ENCODE measurements around the gene CLDND1. TPM values are rescaled to one million over a fixed set of nuclear protein-coding genes. Genes with fewer than 3 reads are reported as not detected.

The CLDND1 gene
- total RNA-seq, 1 donor from 2014 or later: 124 TPM

DNA sequence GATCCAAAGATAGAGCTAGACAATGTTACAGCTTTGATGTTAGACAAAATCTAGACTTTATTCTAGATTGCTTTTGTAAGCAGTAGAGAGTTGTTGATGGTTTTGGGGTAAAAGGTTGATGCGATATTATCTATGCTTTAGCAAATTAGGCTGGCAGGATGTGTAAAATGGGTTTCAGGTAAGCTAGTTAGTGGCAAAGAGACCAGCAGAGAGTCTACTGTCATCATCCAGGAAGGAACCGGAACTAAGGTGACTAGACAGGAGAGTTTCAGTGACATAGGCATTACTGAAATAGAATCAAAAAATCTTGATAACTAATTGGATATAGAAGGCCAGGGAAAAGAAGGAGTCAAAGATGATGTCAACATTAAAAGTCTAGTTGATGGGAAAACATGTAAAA lies 14.1 kb downstream of the CLDND1 start:
- H3K4me3 ChIP-seq (ENCODE audit: low read depth, low read length): no peak overlapping the region
- TF ChIP-seq, protein P1, sequence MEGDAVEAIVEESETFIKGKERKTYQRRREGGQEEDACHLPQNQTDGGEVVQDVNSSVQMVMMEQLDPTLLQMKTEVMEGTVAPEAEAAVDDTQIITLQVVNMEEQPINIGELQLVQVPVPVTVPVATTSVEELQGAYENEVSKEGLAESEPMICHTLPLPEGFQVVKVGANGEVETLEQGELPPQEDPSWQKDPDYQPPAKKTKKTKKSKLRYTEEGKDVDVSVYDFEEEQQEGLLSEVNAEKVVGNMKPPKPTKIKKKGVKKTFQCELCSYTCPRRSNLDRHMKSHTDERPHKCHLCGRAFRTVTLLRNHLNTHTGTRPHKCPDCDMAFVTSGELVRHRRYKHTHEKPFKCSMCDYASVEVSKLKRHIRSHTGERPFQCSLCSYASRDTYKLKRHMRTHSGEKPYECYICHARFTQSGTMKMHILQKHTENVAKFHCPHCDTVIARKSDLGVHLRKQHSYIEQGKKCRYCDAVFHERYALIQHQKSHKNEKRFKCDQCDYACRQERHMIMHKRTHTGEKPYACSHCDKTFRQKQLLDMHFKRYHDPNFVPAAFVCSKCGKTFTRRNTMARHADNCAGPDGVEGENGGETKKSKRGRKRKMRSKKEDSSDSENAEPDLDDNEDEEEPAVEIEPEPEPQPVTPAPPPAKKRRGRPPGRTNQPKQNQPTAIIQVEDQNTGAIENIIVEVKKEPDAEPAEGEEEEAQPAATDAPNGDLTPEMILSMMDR (IDR thresholded peaks at IDR 0.05; ENCODE audit: insufficient read depth, low read length, poor library complexity, severe bottlenecking): no peak
- H3K36me3 ChIP-seq (ENCODE audit: control insufficient read depth, insufficient read depth, low read length): no peaks in the 10 kb centered on the region
- DNase-seq (ENCODE audit: low read depth): no peak
- H3K27me3 ChIP-seq (ENCODE audit: control insufficient read depth, insufficient read depth, low read length): no peaks in the 10 kb centered on the region

DNA sequence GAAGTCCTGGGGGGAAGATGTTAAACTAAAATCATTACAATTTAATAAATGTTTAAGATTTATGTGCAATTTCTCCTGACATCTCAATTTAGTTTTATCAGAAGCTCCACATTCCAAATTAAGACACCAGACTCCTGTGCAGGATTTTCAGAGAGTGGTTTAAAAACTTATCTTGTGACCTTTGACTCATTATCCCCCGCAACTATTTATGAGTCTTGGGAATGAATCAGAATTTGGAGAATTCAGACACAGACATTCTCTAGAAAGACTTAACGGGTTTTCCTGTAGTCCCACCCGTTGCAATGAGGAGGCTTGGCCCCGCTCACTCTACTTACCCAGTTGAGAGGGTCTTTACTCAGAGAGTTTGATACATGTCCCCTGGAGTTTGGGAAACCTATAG lies 18.2 kb downstream of the CLDND1 start:
- H3K36me3 ChIP-seq (ENCODE audit: control insufficient read depth, insufficient read depth, low read length): no peaks in the 10 kb centered on the region
- H3K4me3 ChIP-seq (ENCODE audit: low read depth, low read length): no peak overlapping the region
- TF ChIP-seq, protein P1 (IDR thresholded peaks at IDR 0.05; ENCODE audit: insufficient read depth, low read length, poor library complexity, severe bottlenecking): no peak
- no peaks in the 10 kb centered on the region for H3K27me3 ChIP-seq (ENCODE audit: control insufficient read depth, insufficient read depth, low read length)
- no peak for DNase-seq (ENCODE audit: low read depth)

DNA sequence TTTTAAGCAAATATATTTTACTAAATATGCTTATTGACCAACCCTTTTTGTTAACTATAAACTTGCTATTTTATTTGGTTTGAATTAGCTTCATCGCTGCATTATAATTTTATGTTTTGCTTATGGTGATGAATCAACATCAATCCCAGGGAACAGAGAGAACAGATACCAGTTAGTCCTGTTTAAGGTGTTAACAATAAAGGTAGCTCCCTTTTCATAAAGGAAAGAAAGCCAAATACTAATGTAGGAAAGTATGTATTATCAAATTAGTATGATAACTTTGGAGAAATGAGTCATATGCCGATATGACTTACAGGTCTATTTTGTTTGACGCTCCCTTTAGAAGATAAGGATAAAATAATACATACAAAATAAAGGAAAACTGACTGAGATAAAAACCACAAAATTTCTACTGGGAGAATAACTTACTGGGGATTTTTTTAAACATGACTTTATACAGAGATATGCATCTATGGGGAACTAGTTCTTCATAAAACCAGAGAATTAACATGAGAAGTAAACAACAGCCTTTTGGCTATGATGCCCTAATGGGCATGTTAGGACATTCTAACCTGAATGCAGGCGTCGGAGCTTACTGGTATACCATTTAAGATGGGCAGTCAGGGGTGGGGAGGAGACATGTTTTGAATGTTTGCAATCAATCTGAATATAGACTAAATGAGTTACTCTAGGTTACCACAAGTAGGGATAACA lies 20.7 kb downstream of the CLDND1 start:
- TF ChIP-seq, protein P1 (IDR thresholded peaks at IDR 0.05; ENCODE audit: insufficient read depth, low read length, poor library complexity, severe bottlenecking): no peak
- Histone ChIP-seq H3K27me3 (ENCODE audit: control insufficient read depth, insufficient read depth, low read length) (no peaks in the 10 kb centered on the region), H3K4me3 (ENCODE audit: low read depth, low read length) (no peak overlapping the region), H3K36me3 (ENCODE audit: control insufficient read depth, insufficient read depth, low read length) (no peaks in the 10 kb centered on the region)
- DNase-seq (ENCODE audit: low read depth): no peak

DNA sequence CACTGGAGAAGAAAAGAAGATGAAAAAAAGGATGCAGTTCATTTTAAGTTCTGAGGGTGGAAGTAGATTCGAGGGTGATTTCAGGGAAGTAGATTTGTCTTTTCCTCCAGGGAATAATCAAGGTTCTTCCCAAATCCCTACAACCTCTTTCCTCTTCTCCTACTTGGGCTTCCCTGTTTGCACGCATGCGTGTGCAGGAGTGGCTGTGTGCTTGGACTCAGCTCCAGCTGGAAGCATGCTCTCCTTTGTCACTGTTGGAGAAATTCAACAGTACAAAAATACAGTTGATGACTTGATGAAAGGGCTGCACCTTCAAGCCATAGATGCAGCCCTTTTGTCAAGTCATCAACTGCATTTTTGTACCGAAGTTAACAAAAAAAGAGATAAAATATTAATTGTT lies 21.4 kb downstream of the CLDND1 start:
- DNase-seq (ENCODE audit: low read depth): no peak
- H3K27me3 ChIP-seq (ENCODE audit: control insufficient read depth, insufficient read depth, low read length): no peaks in the 10 kb centered on the region
- no peak overlapping the region for H3K4me3 ChIP-seq (ENCODE audit: low read depth, low read length)
- TF ChIP-seq, protein P1 (IDR thresholded peaks at IDR 0.05; ENCODE audit: insufficient read depth, low read length, poor library complexity, severe bottlenecking): no peak
- no peaks in the 10 kb centered on the region for H3K36me3 ChIP-seq (ENCODE audit: control insufficient read depth, insufficient read depth, low read length)

DNA sequence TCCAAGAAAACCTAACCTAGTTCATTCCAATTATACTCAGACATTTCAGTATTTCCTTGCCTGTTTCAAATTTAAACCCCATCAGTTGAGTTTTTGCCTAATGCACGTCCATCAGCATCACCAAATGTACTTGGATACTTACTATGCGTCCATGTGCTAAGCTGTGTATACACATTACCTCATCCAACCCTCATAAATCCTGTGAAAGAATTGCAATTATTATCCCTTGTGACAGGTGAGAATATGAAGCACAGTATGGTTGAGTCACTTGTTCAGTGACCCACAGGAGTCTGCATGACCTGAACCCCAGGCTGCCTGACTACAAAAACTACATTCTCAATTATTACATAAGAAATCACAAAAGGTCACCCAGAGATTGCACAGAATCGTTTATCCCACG lies 22.7 kb downstream of the CLDND1 start:
- no peak overlapping the region for H3K4me3 ChIP-seq (ENCODE audit: low read depth, low read length)
- DNase-seq (ENCODE audit: low read depth): no peak
- no peaks in the 10 kb centered on the region for H3K36me3 ChIP-seq (ENCODE audit: control insufficient read depth, insufficient read depth, low read length)
- H3K27me3 ChIP-seq (ENCODE audit: control insufficient read depth, insufficient read depth, low read length): no peaks in the 10 kb centered on the region
- TF ChIP-seq, protein P1 (IDR thresholded peaks at IDR 0.05; ENCODE audit: insufficient read depth, low read length, poor library complexity, severe bottlenecking): no peak

DNA sequence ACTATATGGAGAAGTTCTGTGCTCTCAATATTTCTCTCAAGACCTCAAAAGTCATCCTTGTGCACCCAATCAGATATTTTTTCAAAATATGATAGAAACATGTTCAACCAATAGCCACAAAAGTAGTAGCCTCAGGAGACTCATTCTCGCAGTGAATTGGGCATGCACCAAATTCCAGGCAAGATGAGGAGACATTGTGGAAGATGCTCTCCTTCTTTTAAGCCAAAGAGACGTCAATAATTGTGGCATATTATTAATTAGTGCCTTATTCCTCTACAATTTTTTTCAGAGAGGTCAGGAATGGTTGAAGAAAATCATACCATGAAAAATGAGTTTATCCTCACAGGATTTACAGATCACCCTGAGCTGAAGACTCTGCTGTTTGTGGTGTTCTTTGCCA lies 25.3 kb downstream of the CLDND1 start, which contains the start of gene OR5K2:
Gene OR5K2 (plus strand): TSS at position 301 of the 400 bp plus-strand sequence. CDS start 0 bp downstream, at position 301.
- TF ChIP-seq, protein P1 (IDR thresholded peaks at IDR 0.05; ENCODE audit: insufficient read depth, low read length, poor library complexity, severe bottlenecking): no peak
- Histone ChIP-seq H3K4me3 (ENCODE audit: low read depth, low read length) (no peak within 1 kb of the TSS), H3K36me3 (ENCODE audit: control insufficient read depth, insufficient read depth, low read length) (no peaks in the 10 kb centered on the region), H3K27me3 (ENCODE audit: control insufficient read depth, insufficient read depth, low read length) (no peaks in the 10 kb centered on the region)
- no peak for DNase-seq (ENCODE audit: low read depth)

Measured in kidney epithelial cell (primary cell).